IMR-90 (cell line): ENCODE data around the gene SRGAP2C. TPM values are rescaled to one million over a fixed set of nuclear protein-coding genes. Genes with fewer than 3 reads are reported as not detected.
"Not testable (repeated sequence)": the region's sequence is repeated elsewhere in the genome, so short reads cannot be mapped to it uniquely, and the experiment has no call there.

ENCODE experiments used
- ATAC-seq: fragments of 200-7000 bp; cut with Tn5 transposase; 2 replicates; pipeline ENCODE4 v1.9.1; 2020; ENCODE audit warnings: low read depth, mild to moderate bottlenecking, moderate library complexity
- BruUV-seq: library from RNA; stranded (reverse); fragments of 400-500 nt; replicated peaks from 2 replicates; lab custom pipeline; 2021; lab: Mats Ljungman, UMichigan
- CTCF ChIA-PET: fragments of 300-600 bp; formaldehyde crosslinking; extraction: SDS; loops from one replicate; lab custom pipeline; 2021; ENCODE audit warnings: antibody characterized with exemption; lab: Yijun Ruan, JAX
- POLR2A ChIA-PET: fragments of 300-600 bp; sonication (Branson Sonifier 250); formaldehyde crosslinking; loops from one replicate; lab custom pipeline; 2022; ENCODE audit warnings: antibody characterized with exemption; ENCODE audit not compliant: unreplicated experiment; lab: Charles Lee
- DNase-seq: peaks from one replicate; pipeline ENCODE4 v3.0.0; 2013
- H2AFZ ChIP-seq: replicated peaks from 2 replicates; pipeline ENCODE3; 2013; ENCODE audit warnings: low read length, mild to moderate bottlenecking; ENCODE audit not compliant: poor library complexity
- H2AK5ac ChIP-seq: 2 replicates; pipeline ENCODE4 v1.6.1; 2013; ENCODE audit warnings: low read depth, low read length, inconsistent platforms
- H2AK9ac ChIP-seq: replicated peaks from 2 replicates; pipeline ENCODE3; 2013; ENCODE audit warnings: mild to moderate bottlenecking, low read depth, low read length, moderate library complexity; ENCODE audit not compliant: poor library complexity
- H2BK120ac ChIP-seq: 2 replicates; pipeline ENCODE4 v1.6.1; 2013; ENCODE audit warnings: low read depth, low read length, inconsistent platforms
- H2BK15ac ChIP-seq: 3 replicates; pipeline ENCODE4 v1.6.1; 2013; ENCODE audit warnings: low read depth, low read length, inconsistent platforms
- H2BK20ac ChIP-seq: 2 replicates; pipeline ENCODE4 v1.6.1; 2013; ENCODE audit warnings: low read depth, mild to moderate bottlenecking, inconsistent platforms, low read length, moderate library complexity
- H2BK5ac ChIP-seq: 2 replicates; pipeline ENCODE4 v1.6.1; 2013; ENCODE audit warnings: mild to moderate bottlenecking, low read depth, low read length, inconsistent platforms; ENCODE audit not compliant: poor library complexity, severe bottlenecking
- H3K14ac ChIP-seq: replicated peaks from 2 replicates; pipeline ENCODE4 v1.6.1; 2013; ENCODE audit warnings: low read depth, low read length, inconsistent platforms
- H3K18ac ChIP-seq: 2 replicates; pipeline ENCODE4 v1.6.1; 2013; ENCODE audit warnings: low read depth, low read length, control low read depth
- H3K23ac ChIP-seq: 2 replicates; pipeline ENCODE4 v1.6.1; 2013; ENCODE audit warnings: low read depth, low read length, inconsistent platforms
- H3K27ac ChIP-seq: 2 replicates; pipeline ENCODE4 v1.5.1; 2013; ENCODE audit warnings: mild to moderate bottlenecking, control low read depth, low read length; ENCODE audit not compliant: insufficient read depth
- H3K27me3 ChIP-seq: 2 replicates; pipeline ENCODE4 v1.6.1; 2013; ENCODE audit warnings: low read length; ENCODE audit not compliant: control insufficient read depth, insufficient read depth
- H3K36me3 ChIP-seq: 2 replicates; pipeline ENCODE4 v1.6.1; 2013; ENCODE audit warnings: low read length, mixed read lengths; ENCODE audit not compliant: control insufficient read depth, insufficient read depth
- H3K4ac ChIP-seq: 2 replicates; pipeline ENCODE4 v1.6.1; 2013; ENCODE audit warnings: low read depth, low read length, inconsistent platforms
- H3K4me1 ChIP-seq: 2 replicates; pipeline ENCODE4 v1.6.1; 2013; ENCODE audit warnings: low read length, mixed read lengths; ENCODE audit not compliant: control insufficient read depth, insufficient read depth
- H3K4me2 ChIP-seq: 2 replicates; pipeline ENCODE4 v1.6.1; 2013; ENCODE audit warnings: low read depth, mild to moderate bottlenecking, control low read depth, low read length, moderate library complexity
- H3K4me3 ChIP-seq: 2 replicates; pipeline ENCODE4 v1.5.1; 2013; ENCODE audit warnings: low read depth, mild to moderate bottlenecking, control low read depth, low read length, moderate library complexity; ENCODE audit not compliant: insufficient read depth
- H3K56ac ChIP-seq: 2 replicates; pipeline ENCODE4 v1.6.1; 2013; ENCODE audit warnings: low read length, inconsistent platforms; ENCODE audit not compliant: insufficient read depth; ENCODE audit errors: extremely low read depth
- H3K79me1 ChIP-seq, 2 experiments: 2 replicates each; pipeline ENCODE4 v1.6.1; 2013; ENCODE audit warnings: low read length in 2 of 2, inconsistent platforms in 1 of 2, low read depth in 1 of 2
- H3K9ac ChIP-seq: 2 replicates; pipeline ENCODE4 v1.6.1; 2013; ENCODE audit warnings: low read depth, low read length, control low read depth
- H3K9me1 ChIP-seq: 2 replicates; pipeline ENCODE4 v1.6.1; 2013; ENCODE audit warnings: low read length, inconsistent platforms; ENCODE audit not compliant: insufficient read depth
- H3K9me3 ChIP-seq: 2 replicates; pipeline ENCODE4 v1.6.1; 2013; ENCODE audit warnings: low read length; ENCODE audit not compliant: control insufficient read depth, insufficient read depth
- H4K20me1 ChIP-seq: 2 replicates; pipeline ENCODE4 v1.6.1; 2013; ENCODE audit warnings: low read length, inconsistent platforms; ENCODE audit not compliant: insufficient read depth
- H4K5ac ChIP-seq: 2 replicates; pipeline ENCODE4 v1.6.1; 2013; ENCODE audit warnings: mild to moderate bottlenecking, low read depth, low read length, control low read depth
- H4K8ac ChIP-seq, 2 experiments: 2 replicates each; pipeline ENCODE4 v1.6.1; 2013; ENCODE audit warnings: low read depth in 2 of 2, low read length in 2 of 2, control low read depth in 1 of 2, inconsistent platforms in 1 of 2
- H4K91ac ChIP-seq: 2 replicates; pipeline ENCODE4 v1.6.1; 2013; ENCODE audit warnings: low read depth, low read length, inconsistent platforms; ENCODE audit not compliant: insufficient read depth
- WGBS, 2 experiments: methylation state at CpG; one replicate each; pipeline versions ENCODE4 v1.1.5 to v1.1.7; 2013; ENCODE audit warnings: missing lambda C conversion rate in 2 of 2; ENCODE audit not compliant: insufficient read length in 1 of 2; ENCODE audit errors: extremely low coverage in 2 of 2; 5-methylcytosine and 5-hydroxymethylcytosine counted together
- dilution Hi-C: fragments of 300-500 bp; cut with HindIII; formaldehyde crosslinking; loops from one replicate; pipeline ENCODE4 v1.14.3; 2018; ENCODE audit warnings: low sequenced_read_pairs; ENCODE audit not compliant: unreplicated experiment
- in situ Hi-C: fragments of 300-500 bp; cut with MboI; formaldehyde crosslinking; loops from 3 replicates; pipeline ENCODE4 v1.14.3; 2019; ENCODE audit warnings: low sequenced_read_pairs, inconsistent platforms, mixed read lengths
- intact Hi-C: fragments of 100-400 bp; cut with micrococcal nuclease; formaldehyde crosslinking; loops from 2 replicates; pipeline ENCODE4 v1.10.0; 2022
- polyA plus RNA-seq, 3 experiments: library from polyadenylated mRNA; depleted of rRNA; stranded (reverse); fragments of >200 nt; gene quantifications; 2 replicates each; pipeline ENCODE4 v1.2.3, GENCODE V29; 2012; ENCODE audit warnings: low replicate concordance in 1 of 3
- total RNA-seq: library from RNA; depleted of rRNA; stranded (reverse); fragments of >200 nt; gene quantifications from 2 replicates; pipeline ENCODE4 v1.2.3, GENCODE V29; 2012

Gene SRGAP2C
- total and polyA plus RNA-seq, 2 of the 4 experiments (the other 2 are of a cell fraction) = 5.6 to 12.7 TPM

DNA sequence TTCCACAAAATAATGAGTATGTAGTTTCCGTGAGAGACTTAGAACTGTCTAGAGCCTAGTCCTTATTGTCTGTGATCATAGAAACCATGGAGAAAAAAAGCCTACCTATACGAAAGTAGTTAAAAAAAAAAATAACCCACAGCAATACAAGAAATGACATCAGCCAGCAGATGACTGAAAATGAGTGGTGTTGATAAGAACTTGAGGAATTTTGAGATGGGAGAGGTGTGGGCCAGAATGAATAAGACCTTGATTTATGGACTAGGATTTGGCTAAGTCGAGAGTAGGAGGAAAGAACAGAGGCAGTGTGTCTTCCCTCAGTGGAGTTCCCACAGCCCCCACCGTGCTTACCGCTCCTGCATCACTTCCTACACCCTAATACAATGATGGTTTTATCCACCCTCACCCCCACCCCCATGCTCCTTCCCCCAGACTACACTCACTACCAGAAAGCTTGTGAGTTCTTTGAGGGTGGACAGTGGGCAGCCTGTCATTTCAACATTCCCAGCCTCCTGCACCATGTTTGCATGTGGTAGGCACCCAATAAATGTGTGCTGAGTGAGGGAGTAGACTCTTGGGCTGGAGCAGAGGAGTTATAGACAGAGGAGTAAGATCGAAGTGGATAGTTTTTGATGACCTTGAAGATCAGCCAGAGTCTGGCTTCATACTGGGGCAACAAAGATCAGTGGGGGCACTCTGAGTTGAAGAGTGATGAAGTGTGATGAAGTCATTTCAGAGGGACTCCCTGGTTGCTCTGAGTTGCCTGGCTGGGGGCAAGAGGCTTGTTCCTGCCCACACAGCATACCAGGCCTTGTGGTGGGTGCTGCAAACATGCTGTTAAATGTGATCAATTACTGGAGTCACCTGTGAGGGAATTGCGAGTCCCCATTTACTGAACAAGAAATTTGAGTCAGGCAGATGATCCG, 21.3 kb downstream of the SRGAP2C start:
- H3K14ac ChIP-seq, H3K9me3 ChIP-seq, H4K91ac ChIP-seq, dilution Hi-C loops, H4K8ac ChIP-seq, ATAC-seq, H3K56ac ChIP-seq, H3K9ac ChIP-seq, H3K23ac ChIP-seq, in situ Hi-C loops, H3K18ac ChIP-seq, H3K9me1 ChIP-seq, H3K4me2 ChIP-seq, H2BK5ac ChIP-seq, H2BK20ac ChIP-seq, H3K4ac ChIP-seq, BruUV-seq, H2BK15ac ChIP-seq, H3K36me3 ChIP-seq, intact Hi-C loops, H2AK5ac ChIP-seq, H3K4me3 ChIP-seq, H2AK9ac ChIP-seq, H3K79me1 ChIP-seq, H3K27me3 ChIP-seq, H3K4me1 ChIP-seq, POLR2A ChIA-PET, H4K5ac ChIP-seq, CTCF ChIA-PET, H4K20me1 ChIP-seq, H2AFZ ChIP-seq, H2BK120ac ChIP-seq, H3K27ac ChIP-seq: not testable (repeated sequence)
- peak; percentile 17 for DNase-seq
- no CpG with 5 or more reads among the region's 8 CpGs for WGBS, 2 experiments

DNA sequence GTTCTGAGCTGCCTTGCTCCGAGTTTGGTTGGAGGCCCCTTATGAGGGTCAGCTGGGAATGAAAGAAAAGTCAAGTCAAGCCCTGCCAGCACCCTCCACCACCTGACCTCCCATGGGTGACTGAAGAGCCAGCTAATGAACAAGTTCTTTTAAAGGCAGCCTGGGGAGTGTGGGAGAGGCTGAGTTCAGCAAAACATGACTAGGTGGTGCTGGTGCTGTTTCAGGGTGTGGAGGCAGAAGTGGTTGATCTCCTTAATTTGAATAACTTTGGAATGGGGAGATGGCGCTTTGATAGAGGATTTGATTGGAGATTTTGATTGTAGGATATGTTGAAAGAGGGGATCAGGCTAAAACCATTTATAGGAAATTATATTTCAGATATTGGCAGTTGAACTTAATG, 22.6 kb downstream of the SRGAP2C start:
- H3K27ac ChIP-seq, in situ Hi-C loops, H3K4me1 ChIP-seq, intact Hi-C loops, H3K79me1 ChIP-seq, H2AK5ac ChIP-seq, H3K9me3 ChIP-seq, H3K9ac ChIP-seq, H2AFZ ChIP-seq, H3K9me1 ChIP-seq, H3K14ac ChIP-seq, H3K18ac ChIP-seq, H4K5ac ChIP-seq, H4K91ac ChIP-seq, POLR2A ChIA-PET, H2BK120ac ChIP-seq, H3K4me2 ChIP-seq, H3K4me3 ChIP-seq, H4K8ac ChIP-seq, ATAC-seq, H3K27me3 ChIP-seq, H4K20me1 ChIP-seq, dilution Hi-C loops, H3K56ac ChIP-seq, DNase-seq, H2BK20ac ChIP-seq, H2BK5ac ChIP-seq, BruUV-seq, CTCF ChIA-PET, H3K4ac ChIP-seq, H3K23ac ChIP-seq, H3K36me3 ChIP-seq, H2AK9ac ChIP-seq, H2BK15ac ChIP-seq: not testable (repeated sequence)
- WGBS, 2 experiments = no CpG with 5 or more reads among the region's 2 CpGs
